Endothelial cell of hepatic sinusoid (primary cell): ENCODE measurements around the gene KCTD14.
"Not testable (repeated sequence)": the region's sequence is repeated elsewhere in the genome, so short reads cannot be mapped to it uniquely, and the experiment has no call there.

ENCODE experiments used
- in situ Hi-C: cut with HindIII; loops from 2 replicates; pipeline ENCODE4 v1.10.0; 2017; ENCODE audit warnings: low sequenced_read_pairs

Gene KCTD14

GRCh38 chr11:78048561-78048960 lies 25.5 kb upstream of the KCTD14 start:
- in situ Hi-C loops, result no loop called here

- in situ Hi-C loops, result no loop called here
These were observed 23.4 kb upstream of the KCTD14 start for GRCh38 chr11:78046486-78046854.

GRCh38 chr11:78045851-78046485 lies 22.9 kb upstream of the KCTD14 start:
- in situ Hi-C loops, result no loop called here

GRCh38 chr11:78044706-78045105 lies 21.6 kb upstream of the KCTD14 start:
- in situ Hi-C loops, result no loop called here

- in situ Hi-C loops, result no loop called here
These were observed 18.9 kb upstream of the KCTD14 start for GRCh38 chr11:78041843-78042440.

- in situ Hi-C loops, result not testable (repeated sequence)
These were observed 18.3 kb upstream of the KCTD14 start for GRCh38 chr11:78041380-78041719.

- in situ Hi-C loops, result no loop called here
These were observed 17.8 kb upstream of the KCTD14 start for GRCh38 chr11:78040691-78041379.

- in situ Hi-C loops, result no loop called here
These were observed 17.0 kb upstream of the KCTD14 start for GRCh38 chr11:78039919-78040671.

- in situ Hi-C loops, result no loop called here
These were observed 16.4 kb upstream of the KCTD14 start for GRCh38 chr11:78039391-78039918.

GRCh38 chr11:78038697-78039313 lies 15.7 kb upstream of the KCTD14 start:
- in situ Hi-C loops, result no loop called here

GRCh38 chr11:78037825-78038620 lies 14.9 kb upstream of the KCTD14 start:
- in situ Hi-C loops, result no loop called here

- in situ Hi-C loops, result no loop called here
These were observed 14.0 kb upstream of the KCTD14 start for GRCh38 chr11:78037056-78037455.

- in situ Hi-C loops, result no loop called here
These were observed 13.2 kb upstream of the KCTD14 start for GRCh38 chr11:78036313-78036712.

- in situ Hi-C loops, result no loop called here
These were observed 11.5 kb upstream of the KCTD14 start for GRCh38 chr11:78034623-78035022.

- in situ Hi-C loops, result no loop called here
These were observed 10.0 kb upstream of the KCTD14 start for GRCh38 chr11:78033040-78033439.

GRCh38 chr11:78032090-78032489 lies 9.0 kb upstream of the KCTD14 start:
- in situ Hi-C loops, result no loop called here

GRCh38 chr11:78031629-78032028 lies 8.6 kb upstream of the KCTD14 start:
- in situ Hi-C loops, result no loop called here

- in situ Hi-C loops, result no loop called here
These were observed 7.6 kb upstream of the KCTD14 start for GRCh38 chr11:78030429-78031325.

GRCh38 chr11:78028423-78028822 lies 5.3 kb upstream of the KCTD14 start:
- in situ Hi-C loops, result not testable (repeated sequence)
